Lower lobe of right lung (tissue), 2 donors: Measurements from ENCODE around the gene RAB3B. TPM values are rescaled to one million over a fixed set of nuclear protein-coding genes. Genes with fewer than 3 reads are reported as not detected.

Experiments
- ATAC-seq, 2 donors: fragments of 200-7000 bp; cut with Tn5 transposase; one replicate each; pipeline ENCODE4 v1.9.1; 2020 to 2022; ENCODE audit warnings: mild to moderate bottlenecking in 2 of 2, moderate library complexity in 2 of 2
- DNase-seq: peaks from one replicate; pipeline ENCODE4 v3.0.0-alpha.2; 2020
- H3K27ac ChIP-seq: fragments of 200-600 bp; one replicate; pipeline ENCODE4 v1.8.0; 2022
- H3K27me3 ChIP-seq: fragments of 200-600 bp; one replicate; pipeline ENCODE4 v1.8.0; 2022; ENCODE audit warnings: low read depth
- H3K36me3 ChIP-seq: fragments of 200-600 bp; one replicate; pipeline ENCODE4 v1.8.0; 2022; ENCODE audit warnings: mild to moderate bottlenecking
- H3K4me1 ChIP-seq: fragments of 200-600 bp; one replicate; pipeline ENCODE4 v1.8.0; 2022
- H3K4me3 ChIP-seq: fragments of 200-600 bp; one replicate; pipeline ENCODE4 v1.8.0; 2022; ENCODE audit warnings: mild to moderate bottlenecking
- H3K9me3 ChIP-seq: fragments of 200-600 bp; one replicate; pipeline ENCODE4 v1.8.0; 2022
- CTCF ChIP-seq: fragments of 200-600 bp; IDR thresholded peaks from one replicate; pipeline ENCODE4 v1.8.0; 2022; ENCODE audit warnings: antibody characterized with exemption, mild to moderate bottlenecking
- intact Hi-C: fragments of 100-400 bp; cut with DNase I; formaldehyde crosslinking; loops from one replicate; pipeline ENCODE4 v1.11.0; 2022
- total RNA-seq: library from RNA; stranded (reverse); fragmentation: NEBNext Ultra II Directional; extraction: Animal tissue kit (Norgen Biotek cat#: 25700); gene quantifications from one replicate; pipeline ENCODE4 v1.2.1, GENCODE V29; 2021
- donor health status: DM: no; HTN: yes; CAD: no; lungs with severe emphysema.

RAB3B gene
- total RNA-seq, 1 donor from 2014 or later = 0.06 TPM

DNA sequence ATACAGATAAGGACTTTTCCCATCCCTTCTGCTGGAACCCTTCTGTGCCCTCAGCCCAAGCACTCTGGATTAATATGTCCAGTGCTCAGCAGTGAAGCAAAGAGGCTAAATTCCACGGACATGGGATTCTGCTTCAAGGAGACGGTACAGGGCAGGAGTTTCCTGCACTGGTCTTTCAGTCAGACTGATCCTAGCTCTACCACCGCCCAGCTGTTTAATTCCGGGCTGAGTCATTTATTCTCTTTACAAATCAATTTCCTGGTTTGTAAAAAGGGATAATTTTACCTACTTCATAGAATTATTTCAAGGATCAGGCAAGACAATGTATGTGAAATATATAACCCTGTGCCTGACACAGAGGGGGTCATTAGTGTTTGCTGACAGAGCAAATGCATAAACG lies 70.4 kb downstream of the RAB3B start:
- TF ChIP-seq CTCF = no peak
- Histone ChIP-seq H3K27ac (no peak overlapping the region), H3K36me3 (no peaks in the 10 kb centered on the region), H3K4me1 (no peaks in the 10 kb centered on the region), H3K4me3 (no peak overlapping the region), H3K27me3 (peaks cover 23% of the 10 kb centered on the region), H3K9me3 (no peaks in the 10 kb centered on the region)
- ATAC-seq = no peak
- intact Hi-C loops = no loop called here
- no peak for DNase-seq

- ATAC-seq (no peak), DNase-seq (no peak)
- H3K9me3 ChIP-seq = no peaks in the 10 kb centered on the region
- no peak overlapping the region for H3K27ac ChIP-seq
- no peak overlapping the region for H3K4me3 ChIP-seq
- no peak for TF ChIP-seq CTCF
- intact Hi-C loops = no loop called here
- no peaks in the 10 kb centered on the region for H3K4me1 ChIP-seq
- H3K27me3 ChIP-seq = peaks cover 23% of the 10 kb centered on the region
- H3K36me3 ChIP-seq = no peaks in the 10 kb centered on the region
These were observed 70.8 kb downstream of the RAB3B start for GRCh38 chr1:51919684-51920083.

DNA sequence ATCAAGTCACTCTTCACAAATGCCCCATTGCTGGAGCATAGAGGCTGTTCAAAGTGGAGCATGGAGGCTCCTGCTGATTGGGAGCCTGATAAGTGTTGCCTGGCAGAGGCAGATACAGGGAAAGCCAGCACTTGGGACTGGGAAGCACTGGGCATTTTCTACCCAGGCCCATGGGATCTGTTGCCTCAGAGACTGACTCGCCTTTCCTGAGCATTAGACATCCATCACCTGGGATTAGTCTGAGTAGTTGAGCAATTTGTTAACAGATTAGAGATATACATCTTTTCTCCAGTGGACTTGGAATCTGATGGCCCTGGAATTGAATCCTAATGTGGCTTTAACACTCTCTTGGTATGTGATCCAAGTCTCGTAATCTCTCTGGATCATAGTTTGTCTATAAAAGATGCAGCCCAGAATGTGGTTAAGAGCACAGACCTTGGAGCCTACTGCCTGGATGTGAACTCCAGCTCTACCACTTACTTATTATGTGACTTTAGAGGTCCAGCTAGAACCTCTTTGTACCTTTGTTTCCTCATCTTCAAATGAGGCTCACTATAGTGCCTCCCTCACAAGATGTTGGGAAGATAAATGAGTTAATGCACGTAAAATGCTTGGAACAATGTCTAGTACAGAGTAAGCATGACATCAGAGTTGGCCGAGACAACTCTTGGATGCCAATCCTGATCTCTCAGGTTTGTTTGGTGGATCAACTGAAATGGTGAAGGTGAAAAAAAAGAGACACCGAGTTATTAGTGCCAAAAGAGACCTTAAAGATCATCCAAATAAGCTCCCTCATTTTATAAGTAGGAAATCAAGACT lies 73.7 kb downstream of the RAB3B start:
- Histone ChIP-seq H3K4me1 (no peaks in the 10 kb centered on the region), H3K27me3 (peaks cover 17% of the 10 kb centered on the region), H3K36me3 (no peaks in the 10 kb centered on the region), H3K27ac (no peak overlapping the region), H3K4me3 (no peak overlapping the region), H3K9me3 (no peaks in the 10 kb centered on the region)
- intact Hi-C loops = no loop called here
- DNase-seq = no peak
- TF ChIP-seq CTCF = no peak
- ATAC-seq = no peak

- Histone ChIP-seq H3K4me1 (no peaks in the 10 kb centered on the region), H3K9me3 (no peaks in the 10 kb centered on the region), H3K4me3 (no peak overlapping the region), H3K36me3 (no peaks in the 10 kb centered on the region), H3K27me3 (peaks cover 17% of the 10 kb centered on the region), H3K27ac (no peak overlapping the region)
- ATAC-seq = no peak
- intact Hi-C loops = no loop called here
- DNase-seq = no peak
- no peak for TF ChIP-seq CTCF
These were observed 74.5 kb downstream of the RAB3B start for GRCh38 chr1:51915951-51916350.

DNA sequence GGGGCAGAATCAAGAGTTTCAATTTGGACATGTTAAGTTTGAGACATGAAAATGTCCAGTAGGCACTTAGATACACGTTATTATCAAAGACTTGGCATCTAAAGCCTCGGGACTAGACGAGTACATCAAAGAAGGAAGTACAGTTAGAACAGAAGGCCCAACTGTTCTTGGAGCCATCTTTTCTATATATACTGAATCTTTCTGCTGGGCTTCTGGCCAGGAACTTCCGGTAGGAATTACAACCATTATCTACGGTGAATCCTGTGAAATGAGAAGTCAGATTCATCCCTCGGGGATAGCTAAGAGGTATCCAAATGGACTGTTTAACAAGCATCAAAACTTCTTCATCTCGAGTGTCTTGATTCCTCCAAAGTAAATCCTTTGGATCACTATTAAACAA lies 77.6 kb downstream of the RAB3B start:
- DNase-seq (no peak), ATAC-seq (no peak)
- no peak overlapping the region for H3K4me3 ChIP-seq
- H3K27ac ChIP-seq = no peak overlapping the region
- no peaks in the 10 kb centered on the region for H3K9me3 ChIP-seq
- TF ChIP-seq CTCF = no peak
- H3K27me3 ChIP-seq = peaks cover 23% of the 10 kb centered on the region
- H3K4me1 ChIP-seq = no peaks in the 10 kb centered on the region
- H3K36me3 ChIP-seq = no peaks in the 10 kb centered on the region
- intact Hi-C loops = no loop called here
